Measurements from ENCODE around the gene SYNC. TPM values are rescaled to one million over a fixed set of nuclear protein-coding genes. Genes with fewer than 3 reads are reported as not detected.
A peak's percentile ranks its signal among the peaks of the same experiment; 100 is the strongest.

SYNC gene
- total and polyA plus RNA-seq, 9 of the 15 experiments (the other 6 are each of a cell fraction or from before 2014, with no cell fraction given), result 0.49 to 1.1 (median 0.87) TPM

GRCh38 chr1:32724678-32725614 is 22.4 kb upstream of the SYNC start (continued):
- TF ChIP-seq SREBF2 (CRISPR knock-in tag; IDR thresholded peaks at IDR 0.05) (no peak), ARID1B (IDR thresholded peaks at IDR 0.05) (peak; percentile 94), SAP30 (IDR thresholded peaks at IDR 0.05; ENCODE audit: borderline replicate concordance, insufficient read depth, low read depth, low read length, poor library complexity, severe bottlenecking) (no peak), RCOR1 (IDR thresholded peaks at IDR 0.05; ENCODE audit: borderline replicate concordance in 1 of 2, low read depth in 2 of 2, low read length in 2 of 2) (peak in 1 of 2 experiments; percentile 89; a peak in 2 of 4 replicates), EGR1 (conservative IDR thresholded peaks at IDR 0.05) (0 out of 2 replicates have a peak, but pooled peaks have one; percentile 53), ZFP30 (CRISPR knock-in tag; IDR thresholded peaks at IDR 0.05; ENCODE audit: borderline replicate concordance) (no peak), POLR2AphosphoS2 (IDR thresholded peaks at IDR 0.05; ENCODE audit: low read length) (no peak), TSC22D4 (tag; IDR thresholded peaks at IDR 0.05) (no peak), ZC3H8 (IDR thresholded peaks at IDR 0.05) (no peak), RBBP5 (IDR thresholded peaks at IDR 0.05; ENCODE audit: borderline replicate concordance, insufficient read depth, low read length, poor library complexity, severe bottlenecking) (peak; percentile 34), ZNF778 (CRISPR knock-in tag; IDR thresholded peaks at IDR 0.05) (no peak), CXXC5 (CRISPR knock-in tag; IDR thresholded peaks at IDR 0.05) (peak; percentile 60), ZNF668 (CRISPR knock-in tag; IDR thresholded peaks at IDR 0.05) (no peak), ZNF511 (CRISPR knock-in tag; IDR thresholded peaks at IDR 0.05) (no peak), NFATC3 (IDR thresholded peaks at IDR 0.05) (no peak), ZNF165 (CRISPR knock-in tag; IDR thresholded peaks at IDR 0.05; ENCODE audit: borderline replicate concordance) (peak; percentile 6), CBFA2T2 (conservative IDR thresholded peaks at IDR 0.05) (peak; percentile 89), ARID4B (CRISPR knock-in tag; IDR thresholded peaks at IDR 0.05) (peak; percentile 79), KAT8 (IDR thresholded peaks at IDR 0.05; ENCODE audit: low read depth) (no peak), ZBTB2 (IDR thresholded peaks at IDR 0.05) (peak; percentile 85; the same call in 1 of the 2 replicates), ELF1 (tag; IDR thresholded peaks at IDR 0.05) (peak; percentile 64), TEAD1 (CRISPR knock-in tag; IDR thresholded peaks at IDR 0.05) (peak in 1 of 2 experiments; percentile 72; a peak in 2 of 4 replicates)

Measured in K562 (cell line).